H9 (cell line): ENCODE data around the gene GRID1. TPM values are rescaled to one million over a fixed set of nuclear protein-coding genes. Genes with fewer than 3 reads are reported as not detected.

ENCODE experiments used
- DNase-seq: peaks from one replicate; pipeline ENCODE4 v3.0.0-alpha.2; 2017
- H2AFZ ChIP-seq: one replicate; pipeline ENCODE4 v1.6.1; 2013; ENCODE audit warnings: mild to moderate bottlenecking, low read length, control low read depth, moderate library complexity
- H2AK5ac ChIP-seq: 2 replicates; pipeline ENCODE4 v1.6.1; 2013; ENCODE audit warnings: low read length, control low read depth, mixed read lengths; ENCODE audit not compliant: insufficient read length
- H2BK120ac ChIP-seq: one replicate; pipeline ENCODE4 v1.6.1; 2013; ENCODE audit warnings: low read depth, mild to moderate bottlenecking, low read length, control low read depth, inconsistent platforms; ENCODE audit not compliant: poor library complexity, severe bottlenecking
- H2BK12ac ChIP-seq: 2 replicates; pipeline ENCODE4 v1.6.1; 2013; ENCODE audit warnings: low read length, control low read depth, mixed read lengths, low read depth; ENCODE audit not compliant: insufficient read length
- H2BK15ac ChIP-seq: 2 replicates; pipeline ENCODE4 v1.6.1; 2013; ENCODE audit warnings: low read depth, low read length, control low read depth
- H2BK20ac ChIP-seq: one replicate; pipeline ENCODE4 v1.6.1; 2013; ENCODE audit warnings: low read depth, mild to moderate bottlenecking, low read length, control low read depth, inconsistent platforms; ENCODE audit not compliant: poor library complexity, severe bottlenecking
- H2BK5ac ChIP-seq: 2 replicates; pipeline ENCODE4 v1.6.1; 2013; ENCODE audit warnings: low read length, control low read depth, mixed read lengths; ENCODE audit not compliant: insufficient read length
- H3K14ac ChIP-seq: 2 replicates; pipeline ENCODE4 v1.6.1; 2013; ENCODE audit warnings: low read length, control low read depth; ENCODE audit not compliant: insufficient read depth
- H3K18ac ChIP-seq: 2 replicates; pipeline ENCODE4 v1.6.1; 2013; ENCODE audit warnings: low read depth, mild to moderate bottlenecking, mixed read lengths, low read length, control low read depth; ENCODE audit not compliant: insufficient read length
- H3K23ac ChIP-seq: 2 replicates; pipeline ENCODE4 v1.6.1; 2013; ENCODE audit warnings: low read length, control low read depth, mixed read lengths, low read depth; ENCODE audit not compliant: insufficient read length
- H3K23me2 ChIP-seq: 2 replicates; pipeline ENCODE4 v1.6.1; 2013; ENCODE audit warnings: low read depth, mild to moderate bottlenecking, mixed read lengths, low read length, control low read depth; ENCODE audit not compliant: insufficient read length, poor library complexity, severe bottlenecking
- H3K27ac ChIP-seq: 2 replicates; pipeline ENCODE4 v1.5.1; 2013; ENCODE audit warnings: low read length, control low read depth, mixed read lengths, low read depth; ENCODE audit not compliant: insufficient read length
- H3K27me3 ChIP-seq: 2 replicates; pipeline ENCODE4 v1.6.1; 2013; ENCODE audit warnings: low read length, control low read depth, inconsistent platforms; ENCODE audit not compliant: insufficient read depth
- H3K4ac ChIP-seq: 2 replicates; pipeline ENCODE4 v1.6.1; 2013; ENCODE audit warnings: low read depth, mild to moderate bottlenecking, control low read depth, inconsistent platforms, low read length, moderate library complexity
- H3K4me1 ChIP-seq: 2 replicates; pipeline ENCODE4 v1.6.1; 2013; ENCODE audit warnings: low read length, control low read depth, inconsistent platforms; ENCODE audit not compliant: insufficient read depth
- H3K4me2 ChIP-seq: 2 replicates; pipeline ENCODE4 v1.6.1; 2013; ENCODE audit warnings: low read length, control low read depth, mixed read lengths; ENCODE audit not compliant: insufficient read length, insufficient read depth
- H3K56ac ChIP-seq: 2 replicates; pipeline ENCODE4 v1.6.1; 2013; ENCODE audit warnings: low read depth, mild to moderate bottlenecking, mixed read lengths, low read length, control low read depth; ENCODE audit not compliant: insufficient read length
- H3K79me1 ChIP-seq: 2 replicates; pipeline ENCODE4 v1.6.1; 2013; ENCODE audit warnings: low read depth, mild to moderate bottlenecking, moderate library complexity, low read length, control low read depth, inconsistent platforms; ENCODE audit not compliant: insufficient read depth, poor library complexity, severe bottlenecking
- H3K79me2 ChIP-seq: 2 replicates; pipeline ENCODE4 v1.6.1; 2013; ENCODE audit warnings: low read length, control low read depth, inconsistent platforms; ENCODE audit not compliant: insufficient read depth
- H3K9ac ChIP-seq: 2 replicates; pipeline ENCODE4 v1.6.1; 2013; ENCODE audit warnings: low read length, control low read depth, mixed read lengths; ENCODE audit not compliant: insufficient read length; ENCODE audit errors: extremely low read depth
- H3K9me3 ChIP-seq: one replicate; pipeline ENCODE4 v1.6.1; 2013; ENCODE audit warnings: low read depth, low read length, inconsistent platforms; ENCODE audit not compliant: control insufficient read depth
- H3T11ph ChIP-seq: one replicate; pipeline ENCODE4 v1.6.1; 2013; ENCODE audit warnings: mild to moderate bottlenecking, low read length, control low read depth, inconsistent platforms
- H4K20me1 ChIP-seq: one replicate; pipeline ENCODE4 v1.6.1; 2013; ENCODE audit not compliant: control insufficient read depth, insufficient read length, insufficient read depth
- H4K5ac ChIP-seq: 2 replicates; pipeline ENCODE4 v1.6.1; 2013; ENCODE audit warnings: low read depth, mild to moderate bottlenecking, mixed read lengths, low read length, control low read depth; ENCODE audit not compliant: insufficient read length
- H4K8ac ChIP-seq: replicated peaks from 2 replicates; pipeline ENCODE4 v1.6.1; 2013; ENCODE audit warnings: low read length, control low read depth, mixed read lengths, low read depth; ENCODE audit not compliant: insufficient read length
- H4K91ac ChIP-seq: 2 replicates; pipeline ENCODE4 v1.6.1; 2013; ENCODE audit warnings: low read depth, mild to moderate bottlenecking, moderate library complexity, mixed read lengths, low read length, control low read depth; ENCODE audit not compliant: insufficient read length
- H3K27ac Mint-ChIP-seq, 3 experiments: 2 replicates in 2 of 3; 3 replicates in 1 of 3; pipeline ENCODE4 v1.8.0; 2020 to 2021; ENCODE audit warnings: mixed read lengths in 3 of 3, mild to moderate bottlenecking in 1 of 3, moderate library complexity in 1 of 3
- H3K27me3 Mint-ChIP-seq: 2 replicates; pipeline ENCODE4 v1.8.0; 2021; ENCODE audit warnings: low read depth, mild to moderate bottlenecking, moderate library complexity, mixed read lengths
- H3K36me3 Mint-ChIP-seq, 3 experiments: 2 replicates in 2 of 3; 3 replicates in 1 of 3; pipeline ENCODE4 v1.8.0; 2020 to 2021; ENCODE audit warnings: low read depth in 3 of 3, mixed read lengths in 3 of 3; ENCODE audit not compliant: insufficient read depth in 1 of 3
- H3K4me1 Mint-ChIP-seq, 2 experiments: 2 replicates each; pipeline ENCODE4 v1.8.0; 2020; ENCODE audit warnings: mixed read lengths in 2 of 2
- H3K4me3 Mint-ChIP-seq, 2 experiments: 2 replicates in 1 of 2; 3 replicates in 1 of 2; pipeline ENCODE4 v1.8.0; 2020 to 2021; ENCODE audit warnings: mild to moderate bottlenecking in 2 of 2, mixed read lengths in 2 of 2, moderate library complexity in 1 of 2
- H3K9me3 Mint-ChIP-seq, 2 experiments: 2 replicates in 1 of 2; 3 replicates in 1 of 2; pipeline ENCODE4 v1.8.0; 2020; ENCODE audit warnings: mild to moderate bottlenecking in 2 of 2, mixed read lengths in 2 of 2, moderate library complexity in 1 of 2
- WGBS: extraction: QIAGEN DNeasy Blood & Tissue Kit; methylation state at CpG from one replicate; pipeline ENCODE4 v1.1.7; 2013; ENCODE audit warnings: missing lambda C conversion rate, low lambda C conversion rate, mixed read lengths; ENCODE audit not compliant: insufficient read length; ENCODE audit errors: extremely low coverage; 5-methylcytosine and 5-hydroxymethylcytosine counted together
- total RNA-seq: library from RNA; stranded (reverse); gene quantifications from 2 replicates; pipeline ENCODE4 v1.2.1, GENCODE V29; 2021
- TF ChIP-seq, protein P1 (sequence below): fragments of 200-600 bp; sonication (generic); conservative IDR thresholded peaks from 3 replicates; pipeline ENCODE4 v1.8.0; 2021; ENCODE audit warnings: antibody characterized with exemption, mild to moderate bottlenecking

Gene GRID1
- total RNA-seq, 1 experiment from 2014 or later, result 0.35 TPM

DNA sequence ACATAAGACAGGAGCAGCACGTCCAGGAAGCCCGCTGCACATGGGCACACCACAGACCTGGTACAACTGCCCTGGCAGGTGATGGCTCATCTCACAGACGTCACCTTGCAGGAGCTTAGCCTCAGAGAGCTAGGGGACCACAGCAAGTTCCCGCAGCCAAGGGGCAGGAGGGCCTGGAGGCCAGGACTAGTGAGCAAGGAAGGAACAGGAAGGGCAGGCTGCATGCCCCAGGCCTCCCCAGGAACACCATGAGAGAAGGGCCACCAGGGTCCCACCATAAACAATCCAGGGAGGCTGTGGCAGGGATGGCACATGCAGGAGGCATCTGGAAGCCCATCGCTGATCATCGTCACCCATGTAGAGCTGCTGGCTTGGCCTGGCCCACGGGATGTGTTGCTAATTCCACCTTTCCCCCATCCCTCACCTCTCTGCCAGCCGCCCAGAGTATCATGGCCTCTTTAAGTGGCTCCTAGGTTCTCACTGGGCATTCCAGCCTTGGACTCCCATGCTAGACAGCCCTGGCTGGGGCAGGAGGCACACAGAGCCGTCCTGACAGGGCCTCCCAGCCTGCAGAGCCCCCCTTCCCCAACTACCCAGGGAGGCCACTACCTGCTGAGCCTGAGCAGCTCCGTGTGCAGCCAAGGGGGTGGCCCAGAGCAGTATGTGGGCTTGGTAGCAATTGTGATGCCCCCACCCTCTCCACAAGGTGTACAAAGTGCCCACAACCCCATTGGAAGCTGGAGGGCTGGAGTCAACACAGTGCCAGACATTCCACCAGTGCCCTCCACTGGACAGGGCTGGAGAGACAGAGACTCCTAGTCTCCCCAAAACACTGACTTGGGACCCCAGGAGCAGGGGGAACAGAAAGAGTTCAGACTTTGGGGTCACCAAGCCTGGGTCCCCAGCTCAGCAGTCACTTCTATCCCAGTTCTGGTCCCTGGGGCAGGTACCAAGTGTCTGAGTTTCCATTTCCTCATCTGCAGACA is 35.5 kb downstream of the GRID1 start:
- no peaks in the 10 kb centered on the region for H3K23me2 ChIP-seq

More for the DNA sequence above, 35.5 kb downstream of the GRID1 start:
- no CpG with 5 or more reads among the region's 10 CpGs for WGBS
- Histone ChIP-seq H2BK120ac (no peak overlapping the region), H3T11ph (no peak overlapping the region), H3K79me1 (no peaks in the 10 kb centered on the region), H2BK12ac (no peak overlapping the region), H4K91ac (no peak overlapping the region), H3K79me2 (no peaks in the 10 kb centered on the region), H3K27ac (no peak overlapping the region), H4K20me1 (no peaks in the 10 kb centered on the region), H3K56ac (no peak overlapping the region), H2AK5ac (no peak overlapping the region), H2BK5ac (no peak overlapping the region), H3K27me3 (no peaks in the 10 kb centered on the region), H2BK15ac (no peak overlapping the region), H3K9me3 (no peaks in the 10 kb centered on the region), H3K4me2 (no peak overlapping the region), H4K8ac (no peak overlapping the region), H3K4ac (no peak overlapping the region), H3K18ac (no peak overlapping the region), H3K9ac (no peak overlapping the region), H3K14ac (no peak overlapping the region), H3K23ac (no peak overlapping the region), H4K5ac (no peak overlapping the region), H3K4me1 (no peaks in the 10 kb centered on the region; the same call in 1 of the 2 replicates), H2AFZ (no peak overlapping the region), H2BK20ac (no peak overlapping the region)
- TF ChIP-seq, protein P1, sequence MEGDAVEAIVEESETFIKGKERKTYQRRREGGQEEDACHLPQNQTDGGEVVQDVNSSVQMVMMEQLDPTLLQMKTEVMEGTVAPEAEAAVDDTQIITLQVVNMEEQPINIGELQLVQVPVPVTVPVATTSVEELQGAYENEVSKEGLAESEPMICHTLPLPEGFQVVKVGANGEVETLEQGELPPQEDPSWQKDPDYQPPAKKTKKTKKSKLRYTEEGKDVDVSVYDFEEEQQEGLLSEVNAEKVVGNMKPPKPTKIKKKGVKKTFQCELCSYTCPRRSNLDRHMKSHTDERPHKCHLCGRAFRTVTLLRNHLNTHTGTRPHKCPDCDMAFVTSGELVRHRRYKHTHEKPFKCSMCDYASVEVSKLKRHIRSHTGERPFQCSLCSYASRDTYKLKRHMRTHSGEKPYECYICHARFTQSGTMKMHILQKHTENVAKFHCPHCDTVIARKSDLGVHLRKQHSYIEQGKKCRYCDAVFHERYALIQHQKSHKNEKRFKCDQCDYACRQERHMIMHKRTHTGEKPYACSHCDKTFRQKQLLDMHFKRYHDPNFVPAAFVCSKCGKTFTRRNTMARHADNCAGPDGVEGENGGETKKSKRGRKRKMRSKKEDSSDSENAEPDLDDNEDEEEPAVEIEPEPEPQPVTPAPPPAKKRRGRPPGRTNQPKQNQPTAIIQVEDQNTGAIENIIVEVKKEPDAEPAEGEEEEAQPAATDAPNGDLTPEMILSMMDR, result peak; percentile 30; the same call in 1 of the 3 replicates
- Mint-ChIP-seq H3K9me3 (no peaks in the 10 kb centered on the region), H3K27ac (no peak overlapping the region), H3K4me1 (peaks cover 6 to 12% of the 10 kb centered on the region in 2 experiments), H3K4me3 (no peak overlapping the region), H3K36me3 (no peaks in the 10 kb centered on the region; a peak in 1 of 7 replicates), H3K27me3 (0 out of 2 replicates have a peak, but pooled peaks cover 2% of the 10 kb centered on the region)
- no peak for DNase-seq
